Colonic mucosa (tissue), 4 donors: Measurements from ENCODE around the gene NRXN2. TPM values are rescaled to one million over a fixed set of nuclear protein-coding genes. Genes with fewer than 3 reads are reported as not detected.

Experiments used
- DNase-seq: peaks from one replicate; pipeline ENCODE4 v3.0.0-alpha.2; 2020
- H3K27ac ChIP-seq: fragments of 200-600 bp; one replicate; pipeline ENCODE4 v1.8.0; 2021
- H3K27me3 ChIP-seq: fragments of 200-600 bp; one replicate; pipeline ENCODE4 v1.8.0; 2021
- H3K36me3 ChIP-seq: fragments of 200-600 bp; one replicate; pipeline ENCODE4 v1.8.0; 2021
- H3K4me1 ChIP-seq: fragments of 200-600 bp; one replicate; pipeline ENCODE4 v1.8.0; 2021; ENCODE audit warnings: mild to moderate bottlenecking
- H3K4me3 ChIP-seq: fragments of 200-600 bp; one replicate; pipeline ENCODE4 v1.8.0; 2021
- H3K9ac ChIP-seq, 2 donors: one replicate each; pipeline ENCODE4 v1.7.0; 2013; ENCODE audit warnings: control low read depth in 2 of 2, low read depth in 2 of 2, low read length in 2 of 2
- H3K9me3 ChIP-seq: fragments of 200-600 bp; one replicate; pipeline ENCODE4 v1.8.0; 2021
- intact Hi-C: fragments of 100-400 bp; cut with DNase I; formaldehyde crosslinking; loops from one replicate; pipeline ENCODE4 v1.14.1; 2022
- total RNA-seq, 2 donors: library from RNA; stranded (reverse); fragmentation: NEBNext Ultra II Directional in 1 of 2; extraction: Animal tissue kit (Norgen Biotek cat#: 25700) in 1 of 2; gene quantifications; one replicate each; pipeline ENCODE4 v1.2.1, GENCODE V29; 2021
- TF ChIP-seq, protein P1 (sequence below): fragments of 200-600 bp; IDR thresholded peaks from one replicate; pipeline ENCODE4 v1.8.0; 2022; ENCODE audit warnings: antibody characterized with exemption, mild to moderate bottlenecking
- donor health status: healthy.
- donor health status: DM: no; HTN: no; CAD: no.
- donor health status: DM: no; HTN: no; CAD: no.

NRXN2 gene
- total RNA-seq, 2 donors from 2014 or later, result 2.2 to 5.4 TPM

DNA sequence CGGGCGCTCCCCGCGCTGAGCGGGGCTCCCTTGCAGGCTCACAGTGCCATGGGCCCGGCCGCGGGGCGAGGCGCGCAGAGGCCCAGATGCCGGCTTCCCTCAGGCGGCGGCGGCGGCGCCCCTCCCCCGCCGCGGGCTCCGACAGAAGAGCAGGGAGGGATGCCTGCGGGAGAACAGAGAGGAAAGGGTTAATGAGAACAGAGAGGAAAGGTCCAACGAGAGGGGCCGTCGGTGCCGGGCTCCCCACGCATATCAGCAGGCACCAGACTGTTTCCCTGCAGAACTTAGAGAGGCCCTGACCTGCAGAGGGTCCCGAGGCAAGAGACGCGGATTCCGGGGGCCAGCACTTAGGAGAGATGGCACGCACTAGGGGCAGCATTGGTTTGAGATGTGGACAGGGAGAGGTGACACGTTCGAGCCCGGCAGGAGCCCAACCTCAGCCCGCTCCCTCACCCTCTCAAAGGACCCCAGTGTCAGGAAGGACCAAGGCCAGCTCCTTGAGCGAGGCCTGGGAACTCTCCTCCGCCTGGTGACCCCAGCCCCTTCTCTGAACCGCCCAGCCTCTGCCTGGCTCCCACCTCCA is 9.1 kb downstream of the NRXN2 start:
- Histone ChIP-seq H3K4me1 (no peaks in the 10 kb centered on the region), H3K27ac (no peak overlapping the region), H3K27me3 (peaks cover 67% of the 10 kb centered on the region), H3K4me3 (no peak overlapping the region), H3K9me3 (no peaks in the 10 kb centered on the region), H3K36me3 (no peaks in the 10 kb centered on the region), H3K9ac (no peak overlapping the region)
- intact Hi-C loops, result no loop called here
- no peak for DNase-seq
- TF ChIP-seq, protein P1, sequence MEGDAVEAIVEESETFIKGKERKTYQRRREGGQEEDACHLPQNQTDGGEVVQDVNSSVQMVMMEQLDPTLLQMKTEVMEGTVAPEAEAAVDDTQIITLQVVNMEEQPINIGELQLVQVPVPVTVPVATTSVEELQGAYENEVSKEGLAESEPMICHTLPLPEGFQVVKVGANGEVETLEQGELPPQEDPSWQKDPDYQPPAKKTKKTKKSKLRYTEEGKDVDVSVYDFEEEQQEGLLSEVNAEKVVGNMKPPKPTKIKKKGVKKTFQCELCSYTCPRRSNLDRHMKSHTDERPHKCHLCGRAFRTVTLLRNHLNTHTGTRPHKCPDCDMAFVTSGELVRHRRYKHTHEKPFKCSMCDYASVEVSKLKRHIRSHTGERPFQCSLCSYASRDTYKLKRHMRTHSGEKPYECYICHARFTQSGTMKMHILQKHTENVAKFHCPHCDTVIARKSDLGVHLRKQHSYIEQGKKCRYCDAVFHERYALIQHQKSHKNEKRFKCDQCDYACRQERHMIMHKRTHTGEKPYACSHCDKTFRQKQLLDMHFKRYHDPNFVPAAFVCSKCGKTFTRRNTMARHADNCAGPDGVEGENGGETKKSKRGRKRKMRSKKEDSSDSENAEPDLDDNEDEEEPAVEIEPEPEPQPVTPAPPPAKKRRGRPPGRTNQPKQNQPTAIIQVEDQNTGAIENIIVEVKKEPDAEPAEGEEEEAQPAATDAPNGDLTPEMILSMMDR, result no peak

- Histone ChIP-seq H3K36me3 (no peaks in the 10 kb centered on the region), H3K9ac (no peak overlapping the region), H3K9me3 (no peaks in the 10 kb centered on the region), H3K27me3 (peaks cover 67% of the 10 kb centered on the region), H3K27ac (no peak overlapping the region), H3K4me3 (no peak overlapping the region), H3K4me1 (no peaks in the 10 kb centered on the region)
- intact Hi-C loops, result no loop called here
- TF ChIP-seq, protein P1, result no peak
- no peak for DNase-seq
Measured at GRCh38 chr11:64713016-64713707, 9.8 kb downstream of the NRXN2 start.

- intact Hi-C loops, result no loop called here
- H3K4me3 ChIP-seq, result no peak overlapping the region
- TF ChIP-seq, protein P1, result no peak
- no peaks in the 10 kb centered on the region for H3K36me3 ChIP-seq
- H3K9ac ChIP-seq, result no peak overlapping the region
- DNase-seq, result no peak
- H3K9me3 ChIP-seq, result no peaks in the 10 kb centered on the region
- H3K4me1 ChIP-seq, result no peaks in the 10 kb centered on the region
- H3K27ac ChIP-seq, result no peak overlapping the region
- H3K27me3 ChIP-seq, result peaks cover 67% of the 10 kb centered on the region
Measured at GRCh38 chr11:64712430-64713015, 10.5 kb downstream of the NRXN2 start.

- H3K9me3 ChIP-seq, result no peaks in the 10 kb centered on the region
- peaks cover 64% of the 10 kb centered on the region for H3K27me3 ChIP-seq
- H3K36me3 ChIP-seq, result no peaks in the 10 kb centered on the region
- no peak for DNase-seq
- H3K4me3 ChIP-seq, result no peak overlapping the region
- TF ChIP-seq, protein P1, result no peak
- H3K4me1 ChIP-seq, result no peaks in the 10 kb centered on the region
- H3K27ac ChIP-seq, result no peak overlapping the region
- no peak overlapping the region for H3K9ac ChIP-seq
- intact Hi-C loops, result no loop called here
Measured at GRCh38 chr11:64711956-64712362, 11.0 kb downstream of the NRXN2 start.

GRCh38 chr11:64711138-64711955 is 11.7 kb downstream of the NRXN2 start:
- intact Hi-C loops, result no loop called here
- Histone ChIP-seq H3K4me3 (no peak overlapping the region), H3K36me3 (no peaks in the 10 kb centered on the region), H3K27me3 (peaks cover 58% of the 10 kb centered on the region), H3K9me3 (no peaks in the 10 kb centered on the region), H3K27ac (no peak overlapping the region), H3K9ac (no peak overlapping the region), H3K4me1 (no peaks in the 10 kb centered on the region)
- TF ChIP-seq, protein P1, result no peak
- no peak for DNase-seq
